HG03439 (cell line): ENCODE data around the gene CETN3.
"Not testable (repeated sequence)": the region's sequence is repeated elsewhere in the genome, so short reads cannot be mapped to it uniquely, and the experiment has no call there.

ENCODE experiments used
- ATAC-seq: cut with Tn5 transposase; IDR thresholded peaks from one replicate; pipeline ENCODE4 v1.9.1; 2021; ENCODE audit warnings: mild to moderate bottlenecking, moderate library complexity; ENCODE audit not compliant: unreplicated experiment

The CETN3 gene

GRCh38 chr5:90384389-90384788, 25.2 kb downstream of the CETN3 start:
- ATAC-seq, result no peak

DNA sequence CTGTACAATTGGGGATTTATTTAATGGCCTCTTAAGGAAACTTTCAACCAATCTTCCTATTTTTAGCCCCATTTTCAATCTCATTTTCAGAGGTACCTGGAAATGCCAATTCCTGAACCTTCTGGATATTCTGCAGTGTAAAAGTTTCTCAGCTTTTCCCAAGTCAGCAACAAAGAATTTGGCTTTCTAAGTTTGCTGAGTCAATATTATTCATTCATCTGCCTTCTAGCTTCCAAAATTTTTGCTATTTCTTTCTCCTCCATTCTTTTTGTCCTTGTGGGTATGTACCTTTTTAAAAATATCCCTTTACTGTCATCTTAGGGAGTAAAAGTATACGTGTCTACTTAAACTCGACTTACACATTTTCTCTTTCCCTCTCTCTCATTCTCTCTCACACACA, 25.7 kb downstream of the CETN3 start:
- no peak for ATAC-seq

GRCh38 chr5:90381213-90381929, 28.2 kb downstream of the CETN3 start:
- no peak for ATAC-seq

DNA sequence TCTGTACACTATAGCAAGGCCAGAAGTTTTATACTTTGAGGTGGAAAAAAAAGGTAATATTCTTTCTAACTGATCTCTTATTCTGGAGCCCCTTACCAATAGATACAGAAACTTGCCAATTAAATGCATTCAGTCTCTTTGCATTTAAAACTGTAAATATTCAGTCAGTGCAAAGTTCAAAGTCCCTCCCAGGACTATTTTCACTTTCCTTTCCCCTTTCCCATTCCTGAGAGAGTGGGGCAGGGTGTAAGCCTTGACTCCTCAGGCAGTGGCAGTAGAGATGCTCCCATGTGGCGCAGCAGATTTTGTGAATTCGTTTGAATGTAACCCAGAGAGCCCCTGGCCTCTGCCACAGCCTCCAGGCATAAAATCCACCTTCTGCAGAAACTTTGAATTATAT, 29.9 kb downstream of the CETN3 start:
- no peak for ATAC-seq

DNA sequence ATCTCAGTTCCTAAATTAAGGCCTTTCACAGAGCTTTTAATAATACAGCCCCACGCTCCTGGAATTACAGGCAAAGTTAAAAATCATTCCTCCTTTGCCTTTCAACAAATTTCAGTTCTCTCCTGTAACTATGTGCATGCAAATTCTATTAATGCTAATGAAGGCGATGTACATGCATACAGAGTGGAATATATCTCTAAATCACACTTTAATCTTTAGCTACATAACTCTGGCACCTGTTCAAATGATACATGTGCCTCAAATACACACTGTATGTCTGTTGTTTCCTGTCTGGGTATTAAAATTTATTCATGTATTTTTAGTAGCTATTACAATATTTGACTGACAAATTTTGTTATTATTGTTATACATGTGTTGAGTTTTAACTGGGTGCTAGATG, 30.8 kb downstream of the CETN3 start:
- ATAC-seq, result no peak

DNA sequence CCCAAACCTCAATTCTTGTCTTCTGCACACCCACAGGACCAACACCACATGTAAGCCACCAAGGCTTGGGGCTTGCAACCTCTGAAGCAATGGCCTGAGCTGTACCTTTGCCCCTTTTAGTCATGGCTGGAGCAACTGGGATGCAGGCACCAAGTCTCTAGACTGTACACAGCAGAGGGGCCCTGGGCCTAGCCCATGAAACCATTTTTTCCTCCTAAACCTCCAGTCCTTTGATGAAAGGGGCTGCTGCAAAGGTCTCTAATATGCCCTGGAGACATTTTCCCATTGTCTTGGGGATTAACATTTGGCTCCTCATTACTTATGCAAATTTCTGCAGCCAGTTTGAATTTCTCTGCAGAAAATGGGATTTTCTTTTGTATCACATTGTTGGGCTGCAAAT, 38.3 kb downstream of the CETN3 start:
- ATAC-seq, result not testable (repeated sequence)

DNA sequence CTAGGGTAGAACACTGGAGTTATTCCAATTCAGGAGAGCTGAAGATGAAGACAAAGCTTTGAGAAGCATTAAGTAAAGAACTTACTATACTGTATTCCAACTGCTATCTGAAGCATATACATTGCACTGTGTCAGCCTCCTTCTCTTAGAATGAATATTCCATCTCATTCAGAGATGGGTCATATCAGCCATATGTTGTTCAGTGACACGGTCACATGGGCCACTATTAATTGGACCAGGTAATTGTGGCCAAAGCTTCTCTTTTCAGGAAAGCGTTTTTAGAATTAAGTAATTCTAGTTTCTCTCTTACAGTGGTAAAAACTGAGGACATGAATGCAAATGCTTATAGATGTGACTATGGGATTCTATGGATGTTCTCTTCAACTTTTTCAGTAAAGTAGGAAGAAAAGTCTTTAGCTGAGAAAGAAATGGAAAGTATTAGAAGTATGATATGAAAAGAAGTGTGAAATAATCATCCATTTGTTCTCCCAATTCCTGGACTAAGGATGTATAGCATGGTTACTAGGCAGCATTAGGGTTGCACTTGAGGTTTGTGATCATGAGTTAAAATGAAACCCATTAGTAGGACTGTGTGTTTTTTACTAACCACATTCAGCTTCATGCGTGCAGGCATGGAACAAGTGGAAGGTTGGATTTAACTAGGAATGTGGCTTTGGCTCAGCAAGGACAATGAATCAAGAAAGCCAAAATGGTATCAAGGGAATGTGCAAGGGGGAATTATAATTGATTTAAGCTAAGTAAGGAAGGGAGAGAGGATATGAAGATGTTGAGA, 40.9 kb downstream of the CETN3 start:
- no peak for ATAC-seq

GRCh38 chr5:90367879-90368278, 41.7 kb downstream of the CETN3 start:
- ATAC-seq, result no peak

- ATAC-seq, result no peak
These were observed 42.6 kb downstream of the CETN3 start for GRCh38 chr5:90366948-90367347.

DNA sequence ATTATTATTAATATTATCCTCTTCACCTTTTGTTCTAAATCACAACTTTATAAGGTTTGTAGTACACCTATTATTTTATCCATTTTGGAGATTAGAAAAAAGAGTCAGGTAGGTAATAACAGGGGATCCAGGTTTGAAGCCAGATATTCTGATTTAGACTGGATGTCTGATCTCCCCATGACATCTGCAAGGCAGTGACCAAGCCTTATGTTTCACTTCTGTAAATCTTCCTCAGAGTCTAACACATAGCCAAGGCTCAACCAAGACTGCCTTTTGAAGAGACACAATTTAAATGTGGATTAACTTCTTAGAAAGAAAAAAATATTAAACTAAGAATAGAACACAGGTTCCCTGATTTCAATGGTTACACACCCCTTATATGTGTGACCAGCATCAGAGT, 44.2 kb downstream of the CETN3 start:
- ATAC-seq, result no peak

DNA sequence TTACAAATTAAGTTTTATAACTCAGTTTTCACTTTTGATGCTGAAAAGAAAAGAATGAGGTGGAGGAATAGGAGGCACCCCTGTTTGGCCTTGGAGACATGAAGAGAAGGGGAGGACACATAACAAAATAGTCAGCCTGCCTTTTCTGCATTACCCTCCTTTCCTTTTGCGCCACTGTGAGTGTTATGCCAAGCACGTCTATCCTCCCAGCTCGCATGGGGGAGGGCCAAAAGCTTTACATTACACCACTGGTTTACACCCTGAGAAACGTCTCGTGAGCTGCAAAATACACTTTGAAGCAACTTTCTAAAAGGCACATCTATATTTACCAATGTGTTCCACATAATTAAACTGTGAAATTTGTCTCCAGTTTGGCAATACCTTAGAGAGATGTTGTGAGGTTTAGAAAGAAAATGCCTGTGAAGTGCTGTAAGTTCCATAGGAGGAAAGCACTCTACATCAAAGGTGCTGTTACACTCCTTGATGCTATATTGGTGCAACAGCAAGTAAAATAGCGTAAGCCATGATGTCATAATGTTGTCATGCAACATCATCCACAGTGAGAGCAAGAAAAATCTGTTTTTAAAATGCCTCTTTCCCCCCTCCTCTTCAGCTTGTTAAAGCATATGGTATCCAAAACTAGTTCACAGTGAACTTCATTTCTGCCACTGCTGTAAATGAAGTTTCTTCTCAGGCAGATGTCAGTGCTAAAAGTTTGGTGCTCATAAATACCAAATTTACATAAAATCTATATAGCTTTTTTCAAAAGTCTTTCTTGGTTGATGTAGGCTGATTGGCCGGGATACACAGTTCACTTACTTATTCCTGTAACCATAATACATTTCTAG, 50.3 kb downstream of the CETN3 start:
- ATAC-seq, result no peak

DNA sequence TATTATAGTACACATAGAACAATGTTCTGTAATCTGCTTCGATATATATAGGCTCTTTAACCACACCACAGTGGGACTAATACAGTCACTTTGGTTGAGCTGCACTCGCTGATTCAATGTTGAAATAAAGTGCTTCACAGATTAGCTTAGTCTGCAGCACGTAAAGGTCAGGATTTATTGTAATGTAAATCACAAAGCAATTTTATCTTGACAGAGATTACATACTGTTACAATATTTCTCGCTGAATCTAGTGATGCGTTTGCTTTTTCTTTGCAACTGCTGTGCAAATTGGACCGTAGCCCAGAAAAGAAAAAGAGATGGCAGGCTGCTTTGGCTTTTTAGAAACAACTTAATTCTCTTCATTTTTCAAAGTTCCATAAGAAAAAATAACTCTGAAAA, 52.9 kb downstream of the CETN3 start:
- ATAC-seq, result no peak

DNA sequence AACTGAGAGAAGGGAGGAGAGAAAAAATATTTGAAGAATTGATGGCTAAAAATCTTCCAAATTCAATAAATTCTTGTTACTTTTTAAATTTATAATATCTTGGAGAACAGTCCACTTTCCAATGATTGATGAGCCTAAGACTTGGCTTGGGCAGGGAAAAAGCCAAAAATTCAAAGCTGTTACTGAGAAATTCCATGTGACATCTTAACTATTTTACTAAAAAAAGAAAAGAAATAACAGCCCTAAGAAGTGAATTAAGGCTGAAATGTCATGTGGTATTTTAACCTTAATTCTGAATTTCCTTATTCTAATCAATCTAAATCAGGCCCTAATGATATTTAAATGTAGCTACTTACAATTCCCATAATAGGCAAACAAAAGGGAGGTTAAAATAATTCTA, 53.4 kb downstream of the CETN3 start:
- ATAC-seq, result no peak

DNA sequence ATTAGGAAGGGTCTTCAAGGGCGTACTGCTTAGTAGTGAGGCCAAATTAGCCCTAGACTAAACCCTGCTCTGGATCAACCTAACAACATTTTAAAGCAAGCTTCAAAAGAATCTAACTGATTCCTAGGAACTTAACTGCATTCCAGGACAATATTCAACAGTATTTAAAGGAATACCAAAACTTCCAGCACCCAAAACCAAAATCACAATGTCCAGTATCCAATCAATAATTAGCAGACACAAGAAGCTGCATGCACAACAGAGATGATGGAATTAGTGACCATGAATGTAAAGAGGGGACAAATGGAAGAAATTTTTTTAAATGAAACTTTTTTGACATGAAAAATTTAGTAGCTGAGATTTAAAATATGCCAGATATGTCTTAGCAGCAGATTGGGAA, 53.9 kb downstream of the CETN3 start:
- no peak for ATAC-seq

DNA sequence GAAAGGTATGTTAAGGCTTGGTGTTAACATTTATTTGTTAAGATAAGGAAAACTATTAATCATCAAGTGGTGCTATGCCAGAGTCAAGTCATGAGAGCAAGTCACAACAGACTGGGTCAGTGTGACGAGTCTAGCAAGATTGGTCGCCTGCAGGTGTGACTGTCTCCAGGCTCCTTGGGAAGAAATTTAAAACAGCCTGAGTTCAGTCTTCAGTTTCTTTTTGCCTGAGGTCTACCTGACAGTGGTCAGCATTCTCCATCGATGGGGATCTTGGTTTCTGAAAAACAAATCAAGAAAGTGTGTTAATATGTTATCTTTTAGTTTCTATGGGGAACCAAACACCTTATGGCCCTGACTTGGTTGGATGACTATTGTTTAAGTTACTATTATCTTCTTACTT, 56.3 kb downstream of the CETN3 start:
- no peak for ATAC-seq

DNA sequence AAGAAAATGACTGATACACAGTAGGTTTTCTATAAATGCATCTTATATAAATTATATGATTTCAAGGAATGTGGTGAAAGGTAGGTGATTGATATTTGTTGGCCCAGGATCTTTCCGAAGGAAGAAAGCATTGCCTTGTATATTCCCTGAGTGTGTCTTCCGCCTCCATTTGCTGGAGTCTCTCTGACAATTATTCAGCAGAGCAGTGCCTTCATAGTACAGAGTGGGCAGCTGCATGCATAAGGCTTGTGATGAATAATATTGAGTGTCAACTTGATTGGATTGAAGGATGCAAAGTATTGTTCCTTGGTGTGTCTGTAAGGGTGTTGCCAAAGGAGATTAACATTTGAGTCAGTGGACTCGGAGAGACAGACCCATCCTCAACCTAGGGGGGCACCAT, 58.5 kb downstream of the CETN3 start:
- no peak for ATAC-seq

GRCh38 chr5:90347462-90347861, 62.1 kb downstream of the CETN3 start:
- no peak for ATAC-seq

- ATAC-seq, result no peak
These were observed 63.9 kb downstream of the CETN3 start for GRCh38 chr5:90345684-90346083.

DNA sequence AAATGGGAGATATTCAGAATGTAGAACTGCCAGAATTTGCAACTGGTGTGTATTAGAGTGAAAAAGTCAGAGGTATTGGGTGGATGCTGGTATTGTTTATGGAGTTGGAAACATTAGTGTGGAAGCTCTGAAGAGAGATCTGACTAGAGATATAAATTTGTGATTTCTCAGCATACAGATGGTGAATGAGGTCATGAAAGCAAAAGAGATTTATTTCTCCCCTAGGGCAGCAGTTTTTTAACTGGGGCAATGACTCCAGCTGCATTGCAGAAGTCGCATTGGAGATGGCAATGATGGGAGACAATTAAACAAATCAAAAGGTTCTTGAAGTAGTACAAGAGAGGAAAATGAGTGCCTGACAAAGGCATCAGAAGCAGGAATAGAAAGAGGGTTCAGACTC, 64.9 kb downstream of the CETN3 start:
- no peak for ATAC-seq

GRCh38 chr5:90343731-90344130, 65.8 kb downstream of the CETN3 start:
- not testable (repeated sequence) for ATAC-seq

GRCh38 chr5:90342576-90342975, 67.0 kb downstream of the CETN3 start:
- no peak for ATAC-seq
